SK-N-SH (cell line): ENCODE measurements around the gene ATL3. TPM values are rescaled to one million over a fixed set of nuclear protein-coding genes. Genes with fewer than 3 reads are reported as not detected.

ENCODE experiments used
- CTCF ChIA-PET: fragments of 300-600, 350-600 bp; formaldehyde crosslinking; extraction: SDS; loops from one replicate; lab custom pipeline; 2021; lab: Yijun Ruan, JAX
- POLR2A ChIA-PET: fragments of 350-600 bp; sonication (Branson Sonifier 250); formaldehyde crosslinking; extraction: SDS; loops from one replicate; lab custom pipeline; 2020; ENCODE audit warnings: antibody characterized with exemption, inconsistent platforms; lab: Yijun Ruan, JAX
- DNase-seq: peaks from one replicate; pipeline ENCODE4 v3.0.0; 2012
- H2AFZ ChIP-seq: fragments of 200-600 bp; sonication (generic); 2 replicates; pipeline ENCODE4 v1.8.1; 2016; ENCODE audit warnings: antibody characterized with exemption, mild to moderate bottlenecking, low read depth
- H3F3A ChIP-seq: fragments of 200-600 bp; sonication (generic); replicated peaks from 2 replicates; pipeline ENCODE3; 2016; ENCODE audit warnings: antibody characterized with exemption, mild to moderate bottlenecking; ENCODE audit not compliant: insufficient read depth
- H3K27ac ChIP-seq, 2 experiments: fragments of 200-500 bp in 1 of 2; fragments of 200-600 bp in 1 of 2; sonication (Bioruptor generic) in 1 of 2; sonication (generic), shearing (Covaris generic) in 1 of 2; 2 replicates each; pipeline versions ENCODE4 v1.5.1 to v1.6.1; 2014 to 2016; ENCODE audit warnings: low read depth in 2 of 2, inconsistent platforms in 1 of 2, low read length in 1 of 2, mild to moderate bottlenecking in 1 of 2, mixed read lengths in 1 of 2
- H3K27me3 ChIP-seq: fragments of 200-600 bp; sonication (generic), shearing (Covaris generic); 2 replicates; pipeline ENCODE4 v1.6.1; 2016; ENCODE audit warnings: mixed run types; ENCODE audit not compliant: insufficient read depth
- H3K36me3 ChIP-seq, 2 experiments: fragments of 200-500 bp in 1 of 2; fragments of 200-600 bp in 1 of 2; sonication (Bioruptor generic) in 1 of 2; sonication (generic) in 1 of 2; replicated peaks in 1 of 2; 2 replicates each; pipeline versions ENCODE3 to v1.5.1; 2014 to 2016; ENCODE audit warnings: low read length in 1 of 2, mild to moderate bottlenecking in 1 of 2; ENCODE audit not compliant: insufficient read depth in 2 of 2, control insufficient read depth in 1 of 2
- H3K4me1 ChIP-seq, 2 experiments: fragments of 200-500 bp in 1 of 2; fragments of 200-600 bp in 1 of 2; sonication (Bioruptor generic) in 1 of 2; sonication (generic), shearing (Covaris generic) in 1 of 2; 2 replicates each; pipeline versions ENCODE4 v1.5.1 to v1.6.1; 2014 to 2016; ENCODE audit warnings: low read depth in 1 of 2, low read length in 1 of 2, mixed run types in 1 of 2; ENCODE audit not compliant: insufficient read depth in 2 of 2, control insufficient read depth in 1 of 2
- H3K4me2 ChIP-seq: fragments of 200-600 bp; sonication (generic), shearing (Covaris generic); 2 replicates; pipeline ENCODE4 v1.6.1; 2017; ENCODE audit warnings: mixed run types
- H3K4me3 ChIP-seq, 2 experiments: fragments of 200-500 bp in 1 of 2; fragments of 200-600 bp in 1 of 2; sonication (Bioruptor generic) in 1 of 2; sonication (generic), shearing (Covaris generic) in 1 of 2; 2 replicates each; pipeline versions ENCODE4 v1.5.1 to v1.8.1; 2014 to 2016; ENCODE audit warnings: low read depth in 2 of 2, inconsistent platforms in 1 of 2, low read length in 1 of 2, mild to moderate bottlenecking in 1 of 2, mixed read lengths in 1 of 2, moderate library complexity in 1 of 2
- H3K79me2 ChIP-seq: fragments of 200-600 bp; sonication (generic); 2 replicates; pipeline ENCODE4 v1.8.1; 2017; ENCODE audit warnings: mild to moderate bottlenecking; ENCODE audit not compliant: insufficient read depth
- H3K9ac ChIP-seq: fragments of 200-600 bp; sonication (generic); 2 replicates; pipeline ENCODE4 v1.6.1; 2017; ENCODE audit warnings: mixed run types
- H3K9me2 ChIP-seq: fragments of 200-600 bp; sonication (generic); 2 replicates; pipeline ENCODE4 v1.6.1; 2017; ENCODE audit warnings: mixed run types
- H3K9me3 ChIP-seq: fragments of 200-600 bp; sonication (generic); 2 replicates; pipeline ENCODE4 v1.6.1; 2017; ENCODE audit warnings: mixed run types, mild to moderate bottlenecking, moderate library complexity
- H4K20me1 ChIP-seq: fragments of 200-600 bp; sonication (generic); 2 replicates; pipeline ENCODE4 v1.6.1; 2017; ENCODE audit warnings: mild to moderate bottlenecking, mixed run types; ENCODE audit not compliant: insufficient read depth
- CTCF ChIP-seq: fragments of 200-600 bp; sonication (generic); IDR thresholded peaks from 2 replicates; pipeline ENCODE4 v1.6.1; 2017; ENCODE audit warnings: antibody characterized with exemption, mild to moderate bottlenecking, moderate library complexity
- ELF1 ChIP-seq: IDR thresholded peaks from 2 replicates; pipeline ENCODE4 v1.4.0; 2012
- EP300 ChIP-seq, 2 experiments: IDR thresholded peaks; 2 replicates each; pipeline versions ENCODE4 v1.4.0 to v1.6.1; 2012; ENCODE audit warnings: borderline replicate concordance in 1 of 2, low read depth in 1 of 2, low read length in 1 of 2
- EZH2phosphoT487 ChIP-seq: fragments of 200-600 bp; sonication (generic); IDR thresholded peaks from 2 replicates; pipeline ENCODE4 v1.6.1; 2017; ENCODE audit warnings: low read depth, mixed run types, mild to moderate bottlenecking, antibody characterized with exemption, moderate library complexity, borderline replicate concordance
- GABPA ChIP-seq: IDR thresholded peaks from 2 replicates; pipeline ENCODE4 v1.4.0; 2012; ENCODE audit warnings: low read depth, mild to moderate bottlenecking
- GATA2 ChIP-seq: sonication (generic); formaldehyde crosslinking; IDR thresholded peaks from 2 replicates; pipeline ENCODE4 v1.5.0; 2020; ENCODE audit warnings: mild to moderate bottlenecking, missing genetic modification reagents
- JUND ChIP-seq: IDR thresholded peaks from 2 replicates; pipeline ENCODE4 v1.4.0; 2012
- POLR2AphosphoS5 ChIP-seq: IDR thresholded peaks from 2 replicates; pipeline ENCODE4 v1.6.1; 2012; ENCODE audit warnings: low read depth, low read length
- RAD21 ChIP-seq: IDR thresholded peaks from 2 replicates; pipeline ENCODE4 v1.6.1; 2012; ENCODE audit warnings: mild to moderate bottlenecking, low read length
- TAF1 ChIP-seq: IDR thresholded peaks from 2 replicates; pipeline ENCODE4 v1.6.1; 2012; ENCODE audit warnings: low read depth, mild to moderate bottlenecking, low read length, moderate library complexity, borderline replicate concordance
- TCF12 ChIP-seq: IDR thresholded peaks from 2 replicates; pipeline ENCODE4 v1.4.0; 2012
- TEAD4 ChIP-seq: IDR thresholded peaks from 2 replicates; pipeline ENCODE4 v1.4.0; 2012; ENCODE audit warnings: mild to moderate bottlenecking, borderline replicate concordance; ENCODE audit not compliant: insufficient read depth
- USF1 ChIP-seq: IDR thresholded peaks from 2 replicates; pipeline ENCODE4 v1.4.0; 2012; ENCODE audit warnings: low read depth, borderline replicate concordance
- WGBS: methylation state at CpG from one replicate; pipeline ENCODE4 v1.1.6; 2017; ENCODE audit warnings: low lambda C conversion rate; 5-methylcytosine and 5-hydroxymethylcytosine counted together
- polyA plus RNA-seq, 3 experiments: library from polyadenylated mRNA; depleted of rRNA; stranded (reverse); fragments of >200 nt; gene quantifications; 2 replicates each; pipeline ENCODE4 v1.2.3, GENCODE V29; 2012
- small RNA-seq, 7 experiments: library from RNA; depleted of rRNA; stranded (forward); fragments of <200 nt; gene quantifications; one replicate each; pipeline ENCODE3, GENCODE V24; 2012

Gene ATL3
- polyA plus RNA-seq, 1 of the 3 experiments (the other 2 are of a cell fraction) = 13.1 TPM

GRCh38 chr11:63574856-63575602, 96.1 kb downstream of the ATL3 start:
- Histone ChIP-seq H3K79me2 (no peaks in the 10 kb centered on the region), H3K4me2 (no peak overlapping the region)
- TF ChIP-seq JUND (no peak), TCF12 (no peak), TEAD4 (no peak), GATA2 (CRISPR knock-in tag) (no peak), TAF1 (no peak), EP300 (IDR thresholded peaks at IDR 0.05; ENCODE audit: borderline replicate concordance in 1 of 2, low read depth in 1 of 2, low read length in 1 of 2) (no peak), GABPA (no peak), RAD21 (no peak), ELF1 (no peak), CTCF (no peak), USF1 (no peak), POLR2AphosphoS5 (no peak), EZH2phosphoT487 (no peak)
- TF ChIP-seq, all 33 proteins: peak for 0
- POLR2A ChIA-PET = no interaction called here
- no peaks in the 10 kb centered on the region for H3K9me2 ChIP-seq
- H3K27ac ChIP-seq = no peak overlapping the region
- WGBS = 85% methylated on average over 10 of the region's 10 CpGs
- no peak overlapping the region for H3K4me3 ChIP-seq
- CTCF ChIA-PET = interaction anchor here (0.7 kb wide), 1 partner anchor 18 kb away, joined by 3 read pairs; no protein-coding TSS in a partner anchor
- no peaks in the 10 kb centered on the region for H3K4me1 ChIP-seq
- H3F3A ChIP-seq = no peaks in the 10 kb centered on the region
- H3K36me3 ChIP-seq = peaks cover 0 to 2% of the 10 kb centered on the region in 2 experiments
- H3K9ac ChIP-seq = no peak overlapping the region
- no peak overlapping the region for H2AFZ ChIP-seq
- DNase-seq = no peak
- H4K20me1 ChIP-seq = no peaks in the 10 kb centered on the region
- no peaks in the 10 kb centered on the region for H3K27me3 ChIP-seq
- H3K9me3 ChIP-seq = no peaks in the 10 kb centered on the region

Small RNA genes within 50 kb of the gene (small RNA-seq; reads per million reads assigned to genes)
- gene AP000753.3 = 0 to 0.43 (median 0) reads per million in 7 experiments

Other genes starting within 250 kb of the ATL3 start
- not detected in 2 replicates for gene PLAAT5, start 180.2 kb downstream of the ATL3 start, polyA plus RNA-seq (2012; rRNA removed)
- gene LGALS12, start 165.3 kb downstream of the ATL3 start, polyA plus RNA-seq (2012; rRNA removed) = not detected in 2 replicates
- 4.6 and 5.6 TPM in 2 replicates for gene PLAAT4, start 134.6 kb downstream of the ATL3 start, polyA plus RNA-seq (2012; rRNA removed)
- 0.19 and 0.53 TPM in 2 replicates for gene PLAAT2, start 108.0 kb downstream of the ATL3 start, polyA plus RNA-seq (2012; rRNA removed)
- 39.6 and 44.0 TPM in 2 replicates for gene PLAAT3, start 56.9 kb downstream of the ATL3 start, polyA plus RNA-seq (2012; rRNA removed)
- gene RTN3, start 10.1 kb upstream of the ATL3 start, polyA plus RNA-seq (2012; rRNA removed) = 52.7 and 59.0 TPM in 2 replicates
- gene ZFTA, start 97.4 kb upstream of the ATL3 start, polyA plus RNA-seq (2012; rRNA removed) = 8.7 and 10.3 TPM in 2 replicates
- gene SPINDOC, start 142.1 kb upstream of the ATL3 start, polyA plus RNA-seq (2012; rRNA removed) = 39.2 and 45.0 TPM in 2 replicates
- gene MARK2, start 167.7 kb upstream of the ATL3 start, polyA plus RNA-seq (2012; rRNA removed) = 14.6 and 18.8 TPM in 2 replicates
- 1.1 and 1.4 TPM in 2 replicates for gene RCOR2, start 245.8 kb upstream of the ATL3 start, polyA plus RNA-seq (2012; rRNA removed)